ENCODE data around the gene RNF167. TPM values are rescaled to one million over a fixed set of nuclear protein-coding genes. Genes with fewer than 3 reads are reported as not detected.
A peak's percentile ranks its signal among the peaks of the same experiment; 100 is the strongest.

The RNF167 gene
- polyA plus RNA-seq, 4 donors: 108 to 132 (median 123) TPM

DNA sequence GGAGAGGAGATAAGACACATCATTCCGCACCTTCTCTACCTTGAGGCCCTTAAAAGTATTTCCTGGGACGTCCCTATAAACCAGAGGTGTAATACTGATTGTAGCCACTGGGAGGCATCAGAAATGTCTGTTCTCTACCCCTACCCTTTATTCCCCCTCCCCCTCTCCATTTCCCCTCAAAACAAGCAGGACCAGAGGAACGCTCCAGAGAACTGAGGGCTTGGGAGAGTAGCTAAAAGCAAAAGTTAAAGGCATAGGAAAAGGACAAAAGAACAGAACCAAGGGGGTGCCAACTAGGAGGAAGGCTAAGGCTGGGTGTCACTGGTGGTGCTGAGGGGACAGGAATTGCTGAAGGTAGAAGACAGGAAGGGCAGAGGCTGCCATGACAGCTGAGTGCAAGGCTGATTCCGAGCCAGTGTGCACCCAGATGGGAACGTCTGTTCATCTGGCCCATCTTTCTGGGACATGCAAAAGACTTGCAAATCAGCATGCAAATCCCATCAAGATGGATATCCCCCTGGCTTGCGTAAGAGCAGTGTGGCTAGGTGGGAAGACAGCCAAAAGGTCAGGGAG, 40.7 kb downstream of the RNF167 start:
- Histone ChIP-seq H3K4me3 (ENCODE audit: low read depth in 1 of 3, low read length in 3 of 3) (no peak overlapping the region), H3K9me3 (ENCODE audit: control insufficient read depth in 2 of 2, insufficient read depth in 1 of 2, low read depth in 1 of 2, low read length in 1 of 2) (no peaks in the 10 kb centered on the region), H3K27me3 (ENCODE audit: control insufficient read depth in 3 of 3, insufficient read depth in 3 of 3, low read length in 3 of 3) (no peaks in the 10 kb centered on the region), H3K4me1 (ENCODE audit: control insufficient read depth in 3 of 3, insufficient read depth in 2 of 3, low read depth in 1 of 3, low read length in 2 of 3) (peaks cover 0 to 11% (median 0%) of the 10 kb centered on the region in 3 donors), H3K36me3 (ENCODE audit: control insufficient read depth in 3 of 3, insufficient read depth in 2 of 3, low read depth in 1 of 3, low read length in 3 of 3) (peaks cover 0 to 61% (median 28%) of the 10 kb centered on the region in 3 donors), H3K27ac (ENCODE audit: low read depth in 1 of 3, low read length in 2 of 3) (no peak overlapping the region)
- FAIRE-seq (no peak), DNase-seq (peak; percentile 63 to 73)
- WGBS, 3 donors: 31 to 43% (median 34%) methylated on average over 6 of the region's 6 CpGs

DNA sequence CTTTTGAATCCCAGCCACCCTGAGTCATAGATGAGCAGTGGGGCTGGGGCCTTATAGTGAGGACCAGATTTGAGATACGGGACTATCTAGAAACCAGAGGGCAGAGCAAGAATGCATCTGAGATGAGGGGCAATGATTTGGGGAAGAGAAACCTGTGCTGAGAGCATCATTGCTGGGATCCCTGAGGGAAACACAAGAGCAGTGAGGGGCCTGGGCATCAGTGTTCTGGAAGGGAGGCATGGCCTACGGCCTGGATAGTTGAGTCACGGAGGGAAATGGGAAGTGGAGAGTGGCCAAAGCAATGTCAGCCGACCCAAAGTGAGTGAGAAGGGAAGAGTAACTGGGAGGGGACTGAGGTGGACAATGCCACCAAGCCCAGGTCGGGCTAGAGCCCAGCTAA, 42.2 kb downstream of the RNF167 start:
- no peak for FAIRE-seq
- Histone ChIP-seq H3K9me3 (ENCODE audit: control insufficient read depth in 2 of 2, insufficient read depth in 1 of 2, low read depth in 1 of 2, low read length in 1 of 2) (no peaks in the 10 kb centered on the region), H3K27me3 (ENCODE audit: control insufficient read depth in 3 of 3, insufficient read depth in 3 of 3, low read length in 3 of 3) (no peaks in the 10 kb centered on the region), H3K36me3 (ENCODE audit: control insufficient read depth in 3 of 3, insufficient read depth in 2 of 3, low read depth in 1 of 3, low read length in 3 of 3) (peaks cover 0 to 55% (median 24%) of the 10 kb centered on the region in 3 donors), H3K4me3 (ENCODE audit: low read depth in 1 of 3, low read length in 3 of 3) (no peak overlapping the region), H3K4me1 (ENCODE audit: control insufficient read depth in 3 of 3, insufficient read depth in 2 of 3, low read depth in 1 of 3, low read length in 2 of 3) (peaks cover 3 to 25% (median 4%) of the 10 kb centered on the region in 3 donors), H3K27ac (ENCODE audit: low read depth in 1 of 3, low read length in 2 of 3) (no peak overlapping the region)
- DNase-seq: no peak
- 65 to 79% (median 73%) methylated on average over 5 of the region's 5 CpGs for WGBS, 3 donors

DNA sequence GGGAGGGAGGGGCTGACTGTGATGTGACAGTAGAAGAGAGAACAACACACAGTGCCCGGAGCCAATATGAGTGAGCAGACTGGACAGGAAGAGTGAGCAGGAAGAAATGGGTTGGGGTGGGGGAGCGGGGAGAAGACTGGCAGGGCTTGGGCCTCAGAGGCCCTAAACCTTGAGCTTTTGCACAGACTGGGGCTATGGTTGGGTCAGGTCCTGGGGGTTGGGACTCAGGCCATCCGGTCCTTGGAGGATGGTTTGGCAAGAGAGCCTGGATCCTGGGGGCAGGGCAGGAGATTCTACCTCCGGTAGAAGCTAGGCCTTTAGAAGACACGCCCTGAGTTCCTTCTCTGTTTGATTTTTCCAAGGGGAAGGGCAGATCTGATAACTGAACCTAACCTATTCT, 46.3 kb downstream of the RNF167 start:
- H3K27me3 ChIP-seq (ENCODE audit: control insufficient read depth in 3 of 3, insufficient read depth in 3 of 3, low read length in 3 of 3): no peaks in the 10 kb centered on the region
- no peaks in the 10 kb centered on the region for H3K9me3 ChIP-seq (ENCODE audit: control insufficient read depth in 2 of 2, insufficient read depth in 1 of 2, low read depth in 1 of 2, low read length in 1 of 2)
- peak in 1 of 2 donors; percentile 57 for DNase-seq
- H3K27ac ChIP-seq (ENCODE audit: low read depth in 1 of 3, low read length in 2 of 3): peak overlapping the region; percentile 86 to 91 (median 90)
- H3K4me3 ChIP-seq (ENCODE audit: low read depth in 1 of 3, low read length in 3 of 3): peak overlapping the region in 2 of 3 donors; percentile 84 to 86
- WGBS, 3 donors: 23 to 38% (median 26%) methylated on average over 5 of the region's 5 CpGs
- peaks cover 5 to 27% (median 16%) of the 10 kb centered on the region in 3 donors for H3K4me1 ChIP-seq (ENCODE audit: control insufficient read depth in 3 of 3, insufficient read depth in 2 of 3, low read depth in 1 of 3, low read length in 2 of 3)
- no peak for FAIRE-seq
- H3K36me3 ChIP-seq (ENCODE audit: control insufficient read depth in 3 of 3, insufficient read depth in 2 of 3, low read depth in 1 of 3, low read length in 3 of 3): peaks cover 0 to 27% (median 3%) of the 10 kb centered on the region in 3 donors

DNA sequence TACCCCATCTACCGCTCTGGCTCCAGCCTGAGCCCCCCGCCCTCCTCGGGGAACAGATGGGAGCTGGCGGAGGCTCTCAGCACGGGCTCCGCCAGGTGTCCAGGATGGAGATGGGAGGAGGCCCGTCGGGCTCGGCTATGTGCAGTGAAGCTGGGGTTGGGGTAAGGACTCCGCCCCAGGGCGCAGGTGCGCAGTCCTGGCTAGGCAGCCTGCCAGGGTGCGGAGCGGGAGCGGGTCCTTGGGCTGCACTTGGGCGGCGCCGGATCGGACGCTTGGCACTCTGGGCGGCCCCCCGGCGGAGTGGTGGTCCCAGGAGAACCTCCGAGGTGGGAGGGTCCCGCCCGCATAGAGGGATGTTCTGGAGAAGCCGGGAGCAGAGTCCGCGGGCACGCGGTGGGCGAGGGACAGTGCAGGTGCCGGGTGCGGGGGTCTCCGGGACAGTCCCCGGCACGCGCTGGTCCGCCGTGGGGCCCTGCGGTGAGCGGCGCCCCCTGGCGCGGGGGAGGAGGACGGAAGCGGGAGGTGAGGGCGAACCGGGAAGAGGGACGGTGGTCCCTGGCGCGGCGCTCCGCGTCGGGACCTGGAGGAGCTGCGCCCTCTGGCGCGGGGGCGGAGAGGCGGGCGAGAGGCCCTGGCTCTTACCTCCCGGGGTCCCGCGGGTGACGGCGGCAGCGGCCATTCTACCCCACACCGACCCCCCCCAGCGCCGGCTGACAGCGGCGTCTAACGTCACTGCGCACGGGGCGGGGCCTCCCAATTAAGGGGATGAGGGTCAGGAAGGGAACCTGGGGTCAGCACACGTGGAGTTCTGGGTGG, 47.1 kb downstream of the RNF167 start, which contains the start of gene CAMTA2:
CAMTA2 (minus strand) TSS at position 725 of the 816 bp plus-strand sequence. CDS start 1,453 bp downstream, outside the sequence.
- H3K4me3 ChIP-seq (ENCODE audit: low read depth in 1 of 3, low read length in 3 of 3): peak within 1 kb of the TSS; percentile 81 to 86 (median 84)
- DNase-seq: peak; percentile 84 to 92
- FAIRE-seq: no peak

DNA sequence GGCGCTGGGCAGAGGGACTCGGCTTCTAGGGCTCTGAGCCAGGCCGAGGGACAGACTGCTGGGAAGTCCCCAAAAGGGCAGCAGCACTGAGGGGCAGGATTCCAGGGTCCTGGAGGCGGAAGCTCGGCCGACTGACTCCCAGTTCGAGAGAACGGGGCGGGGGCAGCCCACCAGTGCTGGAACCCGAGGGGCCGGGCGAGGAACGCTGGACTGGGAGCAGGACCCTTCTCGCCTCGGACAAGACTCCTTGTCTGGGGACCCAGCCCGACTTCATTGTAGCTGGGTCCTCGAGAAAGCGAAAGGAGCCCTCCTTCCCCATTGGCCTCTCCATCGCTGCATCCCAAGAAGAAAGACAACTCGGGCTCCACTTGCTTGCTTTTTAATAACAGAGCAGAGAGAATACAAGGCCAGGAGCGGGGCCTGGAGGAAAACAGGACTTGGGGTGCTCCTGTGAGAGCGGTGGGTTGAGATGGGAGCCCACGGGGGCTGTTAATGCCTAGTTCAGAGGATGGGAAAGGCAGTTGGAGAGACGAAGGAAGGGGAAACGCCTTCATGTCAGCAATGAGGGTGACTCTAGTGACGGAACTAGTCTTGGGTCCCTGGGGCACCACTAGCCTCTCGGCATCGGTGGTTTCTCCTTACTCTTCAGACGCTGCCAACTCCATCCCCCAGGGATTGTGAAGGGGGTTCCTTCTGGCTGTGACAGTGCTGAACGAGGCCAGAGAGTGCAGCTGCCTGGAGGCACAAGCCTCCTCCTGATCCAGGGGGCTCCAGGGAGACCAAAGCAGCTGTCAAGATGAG, 47.9 kb downstream of the RNF167 start:
- 4 to 12% (median 9%) methylated on average over 29 to 30 of the region's 30 CpGs for WGBS, 3 donors
- FAIRE-seq (no peak), DNase-seq (no peak)
- no peaks in the 10 kb centered on the region for H3K9me3 ChIP-seq (ENCODE audit: control insufficient read depth in 2 of 2, insufficient read depth in 1 of 2, low read depth in 1 of 2, low read length in 1 of 2)
- peaks cover 0 to 12% (median 0%) of the 10 kb centered on the region in 3 donors for H3K36me3 ChIP-seq (ENCODE audit: control insufficient read depth in 3 of 3, insufficient read depth in 2 of 3, low read depth in 1 of 3, low read length in 3 of 3)
- H3K27me3 ChIP-seq (ENCODE audit: control insufficient read depth in 3 of 3, insufficient read depth in 3 of 3, low read length in 3 of 3): no peaks in the 10 kb centered on the region
- H3K4me3 ChIP-seq (ENCODE audit: low read depth in 1 of 3, low read length in 3 of 3): peak overlapping the region; percentile 81 to 86 (median 84)
- H3K4me1 ChIP-seq (ENCODE audit: control insufficient read depth in 3 of 3, insufficient read depth in 2 of 3, low read depth in 1 of 3, low read length in 2 of 3): peaks cover 5 to 27% (median 16%) of the 10 kb centered on the region in 3 donors
- H3K27ac ChIP-seq (ENCODE audit: low read depth in 1 of 3, low read length in 2 of 3): peak overlapping the region; percentile 86 to 91 (median 90)

More for the DNA sequence above, 47.1 kb downstream of the RNF167 start, which contains the start of gene CAMTA2:
- Histone ChIP-seq H3K27me3 (ENCODE audit: control insufficient read depth in 3 of 3, insufficient read depth in 3 of 3, low read length in 3 of 3) (no peaks in the 10 kb centered on the region), H3K27ac (ENCODE audit: low read depth in 1 of 3, low read length in 2 of 3) (peak within 1 kb of the TSS; percentile 86 to 91 (median 90)), H3K9me3 (ENCODE audit: control insufficient read depth in 2 of 2, insufficient read depth in 1 of 2, low read depth in 1 of 2, low read length in 1 of 2) (no peaks in the 10 kb centered on the region), H3K4me1 (ENCODE audit: control insufficient read depth in 3 of 3, insufficient read depth in 2 of 3, low read depth in 1 of 3, low read length in 2 of 3) (peaks cover 5 to 27% (median 16%) of the 10 kb centered on the region in 3 donors), H3K36me3 (ENCODE audit: control insufficient read depth in 3 of 3, insufficient read depth in 2 of 3, low read depth in 1 of 3, low read length in 3 of 3) (peaks cover 0 to 20% (median 3%) of the 10 kb centered on the region in 3 donors)
- 0 to 1% (median 0%) methylated on average over 31 to 78 of the region's 78 CpGs for WGBS, 3 donors

DNA sequence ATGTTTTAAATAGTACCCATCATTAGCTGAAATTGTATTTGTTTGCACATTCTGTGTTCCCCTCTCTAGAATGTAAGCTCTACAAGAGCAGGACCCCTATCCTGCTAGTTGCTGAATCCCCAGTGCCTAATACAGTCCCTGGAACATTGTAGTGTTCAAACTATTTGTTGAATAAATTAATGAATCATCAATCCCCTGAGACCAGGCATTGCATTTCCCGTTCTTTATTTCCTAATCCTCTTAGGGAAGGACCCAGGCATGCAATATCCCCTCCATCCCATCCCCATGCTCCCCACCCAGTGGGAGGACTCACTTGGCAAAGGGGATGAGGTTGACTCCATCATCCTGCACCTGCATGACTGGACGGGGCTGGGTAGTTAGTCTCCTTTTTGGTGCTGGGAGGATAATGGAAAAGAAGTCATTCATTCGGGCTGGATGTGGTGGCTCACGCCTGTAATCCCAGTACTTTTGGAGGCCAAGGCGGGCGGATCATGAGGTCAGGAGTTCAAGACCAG, 54.1 kb downstream of the RNF167 start:
- H3K27me3 ChIP-seq (ENCODE audit: control insufficient read depth in 3 of 3, insufficient read depth in 3 of 3, low read length in 3 of 3): no peaks in the 10 kb centered on the region
- H3K27ac ChIP-seq (ENCODE audit: low read depth in 1 of 3, low read length in 2 of 3): no peak overlapping the region
- H3K9me3 ChIP-seq (ENCODE audit: control insufficient read depth in 2 of 2, insufficient read depth in 1 of 2, low read depth in 1 of 2, low read length in 1 of 2): no peaks in the 10 kb centered on the region
- peaks cover 0 to 10% (median 2%) of the 10 kb centered on the region in 3 donors for H3K4me1 ChIP-seq (ENCODE audit: control insufficient read depth in 3 of 3, insufficient read depth in 2 of 3, low read depth in 1 of 3, low read length in 2 of 3)
- FAIRE-seq: no peak
- 83 to 85% (median 84%) methylated on average over 6 of the region's 6 CpGs for WGBS, 3 donors
- H3K36me3 ChIP-seq (ENCODE audit: control insufficient read depth in 3 of 3, insufficient read depth in 2 of 3, low read depth in 1 of 3, low read length in 3 of 3): peaks cover 0 to 10% (median 0%) of the 10 kb centered on the region in 3 donors
- H3K4me3 ChIP-seq (ENCODE audit: low read depth in 1 of 3, low read length in 3 of 3): no peak overlapping the region
- no peak for DNase-seq
